GM21515 (cell line): ENCODE data around the gene OAT.
"Not testable (repeated sequence)": the region's sequence is repeated elsewhere in the genome, so short reads cannot be mapped to it uniquely, and the experiment has no call there.

ENCODE experiments used
- ATAC-seq: cut with Tn5 transposase; IDR thresholded peaks from one replicate; pipeline ENCODE4 v1.9.1; 2021; ENCODE audit not compliant: unreplicated experiment

OAT gene

DNA sequence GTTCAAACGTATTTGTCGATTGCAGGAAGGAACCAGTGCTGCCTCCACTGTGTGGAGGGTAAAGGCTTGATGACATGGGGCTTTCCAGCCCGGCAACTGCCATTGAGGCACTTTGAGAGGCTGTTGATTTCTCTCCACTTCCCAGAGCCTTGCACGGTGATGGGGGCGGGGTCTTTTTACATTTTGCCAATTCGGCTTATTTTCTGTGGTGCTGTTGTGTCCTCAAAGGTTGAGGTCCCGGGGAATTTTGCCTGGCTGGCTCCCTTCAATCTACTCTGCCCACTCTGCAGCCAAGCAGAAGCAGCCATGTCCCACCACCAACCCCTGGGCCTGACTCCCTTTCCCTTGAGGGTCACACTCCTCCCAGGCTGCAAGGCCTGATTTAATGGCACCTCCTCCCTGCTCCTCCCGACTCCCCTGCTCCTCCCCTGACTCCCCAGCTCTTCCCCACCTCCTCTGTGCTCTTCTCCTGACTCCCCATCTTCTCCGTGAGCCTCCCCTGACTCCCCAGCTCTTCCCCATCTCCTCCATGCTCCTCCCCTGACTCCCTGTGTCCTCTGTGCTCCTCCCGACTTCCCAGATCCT is 39.0 kb downstream of the OAT start:
- ATAC-seq, result no peak

DNA sequence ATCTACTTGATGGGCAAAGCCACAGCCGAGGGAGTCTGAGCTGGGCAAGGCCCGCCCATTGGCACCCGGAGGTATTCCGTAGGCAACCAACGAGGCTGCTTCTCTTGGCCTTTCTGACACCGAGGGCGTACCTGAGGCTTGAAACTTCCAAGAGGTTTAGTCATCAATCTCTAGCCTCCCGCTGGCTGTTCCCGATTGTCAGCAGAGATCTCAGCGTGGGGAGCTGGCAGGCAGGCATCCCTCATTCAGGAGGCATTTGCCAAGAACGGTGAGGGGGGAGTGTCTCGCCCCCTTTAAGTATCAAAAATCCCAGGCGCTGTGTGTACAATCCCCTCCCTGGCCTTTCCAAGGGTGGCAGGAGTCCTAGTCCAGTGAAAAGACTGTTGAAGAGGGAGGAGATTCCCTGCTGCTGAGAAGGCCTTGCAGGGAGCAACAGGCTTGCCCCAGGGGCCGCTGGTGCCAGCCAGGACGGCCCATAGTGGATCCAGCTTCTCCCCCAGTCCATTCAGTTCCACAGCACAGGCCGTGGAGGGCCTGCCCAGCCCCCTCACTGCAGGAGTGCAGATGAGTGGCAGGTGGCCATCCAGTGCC is 39.7 kb downstream of the OAT start:
- ATAC-seq, result no peak

DNA sequence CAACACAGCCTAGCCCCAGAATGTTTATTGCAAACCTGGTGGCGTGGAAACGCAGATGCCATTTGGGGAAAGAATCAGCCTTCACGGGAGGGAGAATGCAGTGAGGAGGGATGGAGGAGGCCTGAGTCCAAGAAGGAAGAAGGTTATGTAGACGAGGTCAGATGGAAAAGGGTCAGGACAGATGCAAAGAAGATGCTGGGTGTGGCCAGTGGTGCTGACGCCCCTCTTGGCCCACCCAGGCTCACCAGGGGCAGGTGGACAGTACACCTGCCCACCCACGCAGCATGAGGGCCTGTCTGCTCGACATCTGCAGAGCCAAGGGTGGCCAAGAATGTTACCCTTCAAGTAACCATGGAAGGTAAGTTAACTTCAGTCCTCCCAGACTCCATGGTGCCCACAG is 40.5 kb downstream of the OAT start:
- no peak for ATAC-seq

DNA sequence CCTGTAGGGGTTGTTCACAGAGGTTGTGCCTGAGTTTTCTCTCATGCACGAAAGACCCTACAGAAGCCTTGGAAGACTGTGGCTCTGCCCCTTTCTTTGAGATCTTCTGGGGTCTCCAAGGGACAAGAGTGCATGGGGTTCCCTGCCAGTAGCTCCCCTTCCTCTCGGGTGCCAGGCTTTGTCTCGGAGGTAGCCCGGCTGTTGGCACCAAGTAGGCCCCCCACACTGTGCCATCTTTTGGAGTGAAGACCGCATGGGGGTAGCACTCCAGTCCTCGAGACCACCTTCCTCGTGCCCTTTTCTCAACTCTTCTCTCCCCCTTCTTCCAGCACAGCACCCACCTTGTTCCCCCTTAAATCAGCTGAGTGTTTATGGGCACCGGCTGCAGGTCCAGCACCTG is 41.6 kb downstream of the OAT start:
- ATAC-seq, result no peak

DNA sequence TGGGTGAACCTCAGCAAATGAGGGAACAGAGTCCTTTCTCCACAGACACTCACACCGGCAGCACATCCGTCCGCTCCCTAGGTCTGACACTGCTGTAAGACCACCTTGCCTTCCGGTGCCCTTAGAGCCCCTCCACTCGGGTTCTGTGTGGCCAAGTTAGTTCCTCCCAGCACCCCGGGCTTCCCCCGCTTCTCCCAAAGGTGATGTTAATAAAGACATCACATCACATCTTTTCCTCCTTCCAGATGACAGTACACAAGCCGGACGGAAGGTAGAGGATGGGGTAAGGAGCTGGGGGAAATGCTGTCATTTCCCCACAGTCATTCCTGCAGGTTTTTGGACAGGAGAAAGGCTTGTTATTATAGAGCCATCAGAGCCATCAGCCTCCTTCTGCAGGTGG is 42.3 kb downstream of the OAT start:
- no peak for ATAC-seq

DNA sequence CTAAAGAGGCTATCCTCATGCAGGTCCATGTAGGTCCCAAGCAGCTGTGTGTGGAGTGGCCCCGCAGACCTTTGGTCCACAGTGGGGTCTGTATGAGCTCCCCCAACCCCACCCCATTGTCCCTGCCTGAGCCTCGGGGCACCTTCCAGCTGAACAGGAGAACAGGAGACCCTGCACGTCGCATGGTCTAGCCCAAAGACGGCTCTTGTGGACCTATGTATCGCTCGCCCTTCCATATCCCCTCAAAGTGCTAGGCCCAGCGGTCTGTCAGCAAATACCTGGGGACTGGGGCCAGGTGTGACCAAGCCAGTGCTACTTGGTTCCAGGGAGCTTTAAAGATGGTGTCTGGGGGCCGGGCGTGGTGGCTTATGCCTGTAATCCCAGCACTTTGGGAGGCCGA is 43.0 kb downstream of the OAT start:
- ATAC-seq, result no peak

DNA sequence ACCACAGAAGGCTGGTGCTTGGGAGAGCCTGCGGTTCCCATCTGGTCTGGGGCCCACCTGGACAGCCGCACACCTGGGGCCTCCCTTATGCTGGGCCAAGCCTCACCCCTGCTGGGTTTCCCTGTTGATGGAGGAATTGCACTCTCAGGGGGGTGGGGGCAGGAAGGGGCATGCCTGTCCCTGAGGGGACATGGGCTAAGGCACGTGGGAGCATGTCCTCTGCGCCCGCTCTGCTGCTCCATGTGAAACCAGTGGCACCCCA is 43.4 kb downstream of the OAT start:
- ATAC-seq, result no peak

DNA sequence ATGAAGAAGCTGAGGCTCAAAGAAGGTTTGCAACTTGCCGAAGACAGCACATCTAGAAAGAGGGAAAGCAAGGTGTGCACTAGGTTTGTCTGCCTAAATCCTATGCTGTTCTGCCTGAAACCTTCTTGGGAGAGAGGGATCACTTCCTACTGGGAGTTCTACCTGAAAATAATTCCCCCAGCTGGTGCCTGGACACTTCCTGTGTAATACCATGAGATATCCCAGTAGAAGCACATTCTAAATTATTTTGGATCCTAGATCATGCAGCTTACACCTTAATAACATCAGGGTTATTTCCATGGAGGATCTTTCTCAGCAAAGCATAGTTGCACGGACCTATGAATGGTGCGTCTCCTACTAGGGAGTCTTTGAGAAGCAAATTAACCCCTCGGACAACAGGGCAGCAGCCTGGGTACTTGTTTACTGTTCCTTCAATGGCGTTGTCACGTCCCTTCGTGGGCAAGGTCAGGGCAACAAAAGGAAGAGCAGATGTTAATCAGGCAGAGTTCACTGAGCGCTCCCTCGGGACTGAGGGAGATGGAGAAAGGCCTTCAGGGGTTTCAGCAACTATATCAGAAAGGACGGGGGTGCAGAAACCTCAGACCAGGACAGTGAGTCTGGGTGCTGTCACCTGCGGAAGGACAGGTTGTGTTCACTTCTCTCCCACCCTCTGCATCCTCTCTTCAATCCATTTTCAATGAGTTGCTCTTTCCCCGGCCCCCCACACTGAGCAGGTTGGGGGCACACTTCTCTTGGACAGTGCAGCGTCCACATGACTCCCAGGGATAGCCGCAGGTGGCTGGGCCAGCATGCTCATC is 44.0 kb downstream of the OAT start:
- no peak for ATAC-seq

DNA sequence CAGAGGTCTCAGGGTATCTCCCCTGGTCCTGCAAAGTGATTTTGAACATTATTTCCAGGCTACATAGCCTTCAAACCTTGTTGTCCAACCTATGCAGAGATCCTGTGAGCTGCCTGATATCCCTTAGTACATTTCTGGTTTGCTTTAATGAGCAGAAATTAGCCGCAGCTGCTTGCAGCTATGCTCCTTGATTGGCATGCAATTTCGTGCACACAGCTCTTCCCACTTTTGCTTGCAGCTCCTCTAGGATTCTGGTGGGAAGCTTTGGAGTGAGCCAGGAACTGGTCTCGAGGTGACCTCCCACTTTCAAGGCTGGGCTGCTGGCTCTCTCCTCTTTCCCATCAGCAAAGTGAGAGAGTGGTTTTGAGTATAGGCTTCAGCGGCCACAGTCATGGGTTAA is 45.8 kb downstream of the OAT start:
- no peak for ATAC-seq

DNA sequence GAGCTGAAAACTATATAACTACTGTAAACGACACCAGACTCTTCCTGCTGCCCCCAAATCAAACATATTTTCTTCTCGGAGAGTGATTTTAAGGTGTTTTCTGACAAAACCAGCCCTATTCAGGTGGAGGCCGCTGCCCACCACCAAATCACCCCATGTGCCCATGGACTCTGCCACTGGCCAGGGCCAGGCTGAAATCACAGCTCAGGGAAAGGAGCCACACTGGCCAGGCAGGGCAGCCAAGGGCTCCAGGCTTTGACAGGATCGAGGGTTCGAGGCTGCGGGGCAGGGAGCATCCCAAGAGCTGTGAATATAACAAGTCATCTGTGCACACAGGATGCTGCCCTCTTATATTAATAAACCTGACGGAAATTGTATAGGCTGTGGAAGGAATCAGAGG is 48.3 kb downstream of the OAT start:
- no peak for ATAC-seq

DNA sequence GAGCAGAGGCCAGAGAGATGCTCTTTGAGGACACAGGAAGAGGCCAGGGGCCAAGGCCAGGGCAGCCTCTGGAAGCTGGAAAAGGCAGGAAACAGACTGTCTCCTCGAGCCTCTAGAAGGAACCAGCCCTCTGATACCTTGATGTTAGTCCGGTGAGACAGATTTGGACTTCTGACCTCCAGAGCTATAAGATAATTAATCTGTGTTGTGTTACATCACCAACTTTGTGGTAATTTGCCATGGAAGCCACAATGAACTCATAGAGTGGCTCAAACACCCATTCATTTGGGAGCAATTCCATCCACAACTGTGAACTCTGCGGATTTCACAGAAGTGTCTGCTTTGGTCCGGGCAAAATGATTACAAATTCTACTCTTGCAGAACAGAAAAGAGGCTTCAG is 48.7 kb downstream of the OAT start:
- no peak for ATAC-seq

DNA sequence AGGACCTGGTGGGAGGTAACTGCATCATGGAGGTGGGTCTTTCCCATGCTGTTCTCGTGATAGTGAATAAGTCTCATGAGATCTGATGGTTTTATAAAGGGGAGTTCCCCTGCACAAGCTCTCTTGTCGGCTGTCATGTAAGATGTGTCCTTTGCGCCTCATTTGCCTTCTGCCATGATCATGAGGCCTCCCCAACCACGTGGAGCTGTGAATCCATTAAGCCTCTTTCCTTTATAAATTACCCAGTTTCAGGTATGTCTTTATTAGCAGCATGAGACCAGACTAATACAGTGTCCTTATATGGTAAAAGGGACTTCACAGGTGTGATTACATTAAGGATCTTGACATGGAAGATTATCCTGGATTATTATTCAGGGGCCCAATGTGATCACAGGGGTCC is 49.2 kb downstream of the OAT start:
- ATAC-seq, result not testable (repeated sequence)

DNA sequence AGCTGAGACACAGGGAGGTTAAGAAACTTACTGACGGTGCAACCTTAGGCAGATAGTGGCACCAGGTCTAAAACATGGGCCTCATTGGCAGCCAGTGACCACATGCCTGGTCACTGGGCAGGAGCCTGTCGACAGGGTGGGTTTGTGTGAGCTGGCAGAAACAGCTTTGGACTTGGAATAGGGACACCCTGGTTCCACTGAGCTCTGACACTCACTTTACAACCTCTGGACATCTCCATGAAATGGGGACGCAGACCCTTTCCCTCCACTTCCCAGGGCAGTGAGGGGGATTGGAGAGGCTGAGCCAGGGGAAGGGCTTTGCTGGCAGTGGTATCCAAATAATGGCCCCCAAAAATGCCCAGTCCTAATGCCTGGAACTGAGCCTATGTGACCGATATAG is 49.7 kb downstream of the OAT start:
- no peak for ATAC-seq

DNA sequence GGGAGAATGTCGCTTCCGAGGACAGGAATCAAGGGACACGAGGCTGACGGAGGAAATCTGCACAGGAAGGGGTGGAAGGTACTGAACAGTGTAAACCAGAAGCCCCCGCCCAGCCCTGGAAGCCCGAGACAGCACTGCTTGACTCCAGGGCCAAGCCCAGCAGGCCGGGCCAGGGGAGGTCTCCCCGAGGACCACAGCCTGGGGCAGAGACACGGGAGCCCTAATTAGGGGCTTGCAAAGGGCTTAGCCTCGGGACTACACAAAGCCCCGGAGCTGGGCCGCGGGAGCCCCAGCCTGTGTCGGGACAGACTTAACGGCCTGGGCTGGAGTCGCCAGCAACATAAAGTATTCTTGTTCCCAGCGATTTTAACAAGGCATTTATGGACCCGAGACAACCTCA is 50.8 kb downstream of the OAT start:
- no peak for ATAC-seq

DNA sequence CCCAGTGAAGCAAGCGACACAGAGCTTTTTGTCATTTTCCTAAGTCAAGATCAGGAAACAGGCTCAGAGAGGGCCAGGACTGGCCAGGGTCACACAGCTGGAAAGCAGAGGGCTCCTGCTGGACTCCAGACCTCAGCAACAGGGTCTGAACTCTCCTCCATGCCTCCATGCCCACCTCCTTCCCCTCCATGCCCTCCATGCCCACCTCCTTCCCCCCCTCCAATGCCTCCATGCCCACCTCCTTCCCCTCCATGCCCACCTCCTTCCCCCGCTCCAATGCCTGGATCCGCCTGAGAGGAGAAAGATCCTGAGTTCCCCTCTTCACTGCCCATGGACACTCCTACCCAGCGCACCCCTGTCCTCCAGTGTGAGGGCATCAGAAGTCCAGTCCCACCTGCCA is 51.3 kb downstream of the OAT start:
- ATAC-seq, result no peak

DNA sequence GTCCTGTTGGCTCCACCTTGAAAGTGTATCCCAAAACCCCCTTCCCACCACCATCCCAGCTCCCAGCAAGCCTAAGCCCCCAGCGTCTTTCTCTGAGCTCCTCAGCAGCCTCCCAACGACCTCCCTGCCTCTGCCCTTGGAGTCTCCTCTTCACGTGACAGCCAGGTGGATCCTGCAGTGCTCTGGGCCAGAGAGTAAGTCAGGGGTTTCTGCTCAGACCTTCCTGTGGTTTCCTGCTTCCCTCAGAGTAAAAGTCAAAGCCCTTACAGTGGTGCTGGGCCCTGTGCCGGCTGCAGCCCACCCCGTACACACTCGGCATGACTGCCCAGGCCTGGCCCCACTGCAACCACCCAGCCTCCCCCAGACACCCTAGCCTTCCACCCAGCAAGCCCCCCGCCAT is 51.9 kb downstream of the OAT start:
- no peak for ATAC-seq

DNA sequence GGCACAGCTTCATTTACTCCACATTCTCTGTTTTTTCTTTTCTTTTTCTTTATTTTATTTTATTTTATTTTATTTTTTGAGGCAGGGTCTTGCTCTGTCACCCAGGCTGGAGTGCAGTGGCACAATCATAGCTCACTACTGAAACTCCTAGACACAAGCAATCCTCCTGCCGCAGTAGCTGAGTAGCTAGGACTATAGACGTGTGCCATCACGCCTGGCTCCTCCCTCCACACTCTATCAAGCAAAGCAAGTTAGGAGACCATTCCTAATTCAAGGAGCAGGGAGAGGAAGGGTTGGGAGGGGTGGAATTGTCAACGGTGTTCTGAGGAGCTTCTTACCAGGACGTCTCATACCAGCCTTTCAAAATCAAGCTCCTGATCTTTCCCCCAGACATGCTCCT is 52.4 kb downstream of the OAT start:
- ATAC-seq, result no peak

DNA sequence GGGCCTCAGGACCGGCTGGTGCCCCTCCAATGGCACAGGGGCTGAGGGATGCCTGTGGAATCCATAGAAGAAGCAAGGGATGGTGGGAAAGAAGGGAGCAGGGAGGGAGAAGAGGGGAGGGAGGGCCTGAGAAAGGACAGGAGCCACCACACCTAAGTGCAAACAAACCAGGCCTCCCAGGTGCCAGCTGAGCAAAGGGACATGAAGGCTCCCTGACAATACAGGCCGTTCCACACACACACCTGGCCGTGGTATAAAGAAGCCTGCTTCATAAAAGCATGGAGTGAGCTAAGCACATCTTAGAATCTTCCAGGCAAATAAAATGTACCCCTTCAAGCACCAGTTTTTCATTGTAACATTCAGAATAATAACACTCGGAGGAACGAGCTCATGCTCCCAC is 54.0 kb downstream of the OAT start:
- ATAC-seq, result no peak

DNA sequence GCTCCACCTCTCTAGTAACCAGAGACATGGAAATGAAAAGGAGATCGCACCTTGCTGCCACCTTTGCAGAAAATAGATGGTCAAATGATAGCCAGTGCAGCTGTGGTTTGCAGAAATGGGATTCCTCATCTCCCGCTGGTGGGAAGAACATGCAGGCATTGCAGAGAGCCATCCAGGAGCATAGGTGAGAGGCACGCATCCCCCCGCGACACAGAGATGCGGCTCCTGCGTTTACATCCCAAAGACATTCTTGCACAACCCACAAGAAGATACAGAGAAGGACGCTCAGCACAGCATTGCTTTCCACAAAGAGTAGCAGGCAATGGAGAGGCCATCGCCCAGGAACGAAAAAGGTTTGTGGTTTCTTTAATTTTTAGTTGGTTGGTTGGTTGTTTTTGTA is 56.2 kb downstream of the OAT start:
- no peak for ATAC-seq

DNA sequence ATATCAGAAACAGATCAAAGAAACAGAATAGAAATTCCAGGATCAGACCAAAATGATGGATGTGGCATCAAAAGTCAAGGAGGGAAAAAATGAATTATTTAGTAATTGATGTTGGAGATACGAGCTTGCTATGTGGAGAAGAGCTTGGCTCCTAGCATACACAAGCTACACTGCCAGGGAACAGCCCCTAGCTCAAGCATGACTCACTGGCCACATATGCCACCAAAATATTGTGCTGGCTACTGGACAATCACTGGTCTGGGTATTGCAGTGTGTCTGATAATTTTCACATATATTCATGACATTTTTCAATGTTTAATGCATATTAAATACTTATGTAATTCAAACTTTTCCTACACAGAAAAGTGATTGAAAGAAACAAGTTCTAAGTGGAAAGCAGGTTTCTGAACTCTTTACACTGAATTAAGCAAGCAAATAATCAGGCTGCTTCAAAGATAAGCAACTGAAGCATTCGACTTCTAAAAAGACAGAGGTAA is 59.3 kb downstream of the OAT start:
- no peak for ATAC-seq

DNA sequence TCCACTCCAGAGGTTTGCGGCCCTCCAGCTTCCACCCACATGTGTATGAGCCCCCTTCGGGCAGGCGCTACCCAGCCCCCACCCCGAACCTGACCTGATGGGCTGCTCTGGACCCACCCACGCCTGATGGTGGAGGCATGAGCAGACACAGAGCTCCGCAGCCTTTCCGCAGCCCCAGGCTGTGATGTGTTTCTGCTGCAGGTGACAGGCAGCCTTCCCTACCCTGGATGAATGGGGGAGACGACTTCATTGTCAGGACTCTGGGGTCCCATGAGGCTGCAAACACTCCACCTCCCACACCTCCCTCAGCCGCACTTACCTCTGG is 61.2 kb downstream of the OAT start:
- ATAC-seq, result no peak

DNA sequence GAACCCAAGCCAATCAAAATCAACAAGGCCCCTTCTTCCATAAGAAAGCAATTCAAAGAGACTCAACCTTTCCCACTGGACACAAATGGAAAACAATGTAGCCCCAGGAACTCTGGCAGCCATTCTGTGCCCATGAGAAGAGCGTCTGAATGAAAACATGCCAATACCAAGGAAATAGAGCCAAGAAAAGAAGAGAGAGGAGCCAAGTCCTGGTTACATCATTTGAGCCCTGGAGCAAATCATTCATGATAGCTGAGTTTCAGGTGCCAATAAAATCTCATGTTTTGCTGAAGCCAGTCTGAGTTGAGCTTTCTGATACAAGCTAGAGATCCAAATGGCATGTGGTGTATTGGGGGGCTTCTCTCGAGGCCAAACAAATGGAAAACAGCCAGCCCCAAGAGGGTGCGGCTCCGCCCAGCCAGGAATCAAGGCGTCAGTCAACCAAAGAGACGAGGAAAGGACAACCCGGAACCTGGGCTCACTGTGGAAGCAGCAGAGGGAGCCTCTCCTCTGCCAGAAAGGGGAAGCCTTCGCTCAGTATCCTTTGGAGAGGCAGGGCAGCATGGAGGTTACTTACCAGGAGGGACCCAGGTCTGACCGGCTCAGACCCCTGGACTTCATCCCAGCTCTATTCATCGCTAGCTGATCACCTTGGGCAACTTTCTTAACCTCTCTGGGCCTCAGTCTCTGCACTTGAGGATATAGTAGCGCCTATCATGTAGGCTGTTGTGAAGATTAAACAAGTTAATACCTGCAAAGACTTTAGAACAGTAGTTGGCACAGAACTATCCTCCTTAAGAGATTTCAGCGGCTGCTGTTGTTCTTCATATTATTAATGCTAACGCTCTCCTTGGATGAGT is 61.8 kb downstream of the OAT start:
- ATAC-seq, result no peak
